Uterus (tissue), 2 donors: ENCODE data around the gene AP1S1.

Experiments
- CTCF ChIP-seq, 4 experiments: fragments of 200-600 bp in 2 of 4; fragments of 450-650 bp in 2 of 4; sonication (generic) in 2 of 4; IDR thresholded peaks; one replicate each; pipeline ENCODE4 v1.5.1; 2016 to 2019; ENCODE audit warnings: antibody characterized with exemption in 4 of 4, mild to moderate bottlenecking in 2 of 4, moderate library complexity in 1 of 4
- POLR2A ChIP-seq, 2 donors: fragments of 450-650 bp; IDR thresholded peaks; one replicate each; pipeline ENCODE4 v1.6.1; 2016; ENCODE audit warnings: antibody characterized with exemption in 2 of 2, mild to moderate bottlenecking in 1 of 2, moderate library complexity in 1 of 2

DNA sequence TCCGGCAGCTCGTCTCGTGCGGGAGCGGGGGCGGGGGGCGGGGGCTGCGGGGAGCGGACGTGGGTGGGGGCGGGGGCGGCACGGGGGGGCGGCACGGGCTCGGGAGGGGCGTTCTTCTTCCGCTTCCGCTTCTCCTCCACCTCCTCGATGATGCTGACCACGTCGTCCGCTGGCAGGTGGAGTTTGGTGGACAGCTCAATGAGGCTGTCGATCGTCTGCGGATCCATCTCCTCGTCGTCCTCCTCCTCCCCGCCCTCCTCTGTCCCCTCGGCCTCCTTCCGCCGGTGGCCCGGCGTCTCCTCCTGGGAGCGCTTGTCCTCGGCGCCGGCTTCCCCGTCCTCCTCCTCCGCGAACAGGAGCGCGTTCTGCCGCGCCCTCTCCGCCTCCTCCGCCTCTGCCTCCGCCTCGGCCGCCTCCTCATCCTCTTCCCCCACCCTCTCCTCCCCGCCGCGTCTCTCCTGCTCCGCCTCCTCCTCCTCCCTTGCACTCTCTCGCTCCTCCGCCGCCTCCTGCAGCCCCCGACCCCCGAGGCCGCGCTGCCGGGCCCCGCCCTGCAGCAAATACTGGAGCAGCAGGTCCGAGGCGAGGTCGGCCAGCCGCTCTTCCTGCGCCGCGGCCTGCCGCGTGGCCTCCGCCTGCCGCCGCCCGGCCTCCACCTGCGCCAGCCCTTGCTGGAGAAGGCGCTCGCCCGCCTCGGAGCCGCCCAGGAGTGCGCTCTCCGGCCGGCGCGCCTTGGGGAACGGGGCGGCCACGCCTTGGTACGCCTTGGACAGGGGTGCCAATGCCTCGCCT lies 9.2 kb downstream of the AP1S1 start:
- TF ChIP-seq CTCF (IDR thresholded peaks at IDR 0.05), result no peak
- no peak for TF ChIP-seq POLR2A (IDR thresholded peaks at IDR 0.05)
